ENCODE results near the gene SYCP2L.
"Not testable (repeated sequence)": the region's sequence is repeated elsewhere in the genome, so short reads cannot be mapped to it uniquely, and the experiment has no call there.

Gene SYCP2L

GRCh38 chr6:10951675-10952282 lies 64.9 kb downstream of the SYCP2L start:
- FAIRE-seq: no peak

GRCh38 chr6:10954590-10955010 lies 67.7 kb downstream of the SYCP2L start:
- peak; percentile 76 for DNase-seq (ENCODE audit: insufficient read length, low spot score)
- FAIRE-seq: peak; percentile 95

More at GRCh38 chr6:10951675-10952282, 64.9 kb downstream of the SYCP2L start:
- peak; percentile 53 for DNase-seq (ENCODE audit: insufficient read length, low spot score)

- no peak for DNase-seq (ENCODE audit: insufficient read length, low spot score)
- no peak for FAIRE-seq
These were observed 69.9 kb downstream of the SYCP2L start for GRCh38 chr6:10956776-10957175.

- FAIRE-seq: no peak
- no peak for DNase-seq (ENCODE audit: insufficient read length, low spot score)
These were observed 70.6 kb downstream of the SYCP2L start for GRCh38 chr6:10957414-10957886.

- FAIRE-seq (no peak), DNase-seq (ENCODE audit: insufficient read length, low spot score) (no peak)
These were observed 73.3 kb downstream of the SYCP2L start for GRCh38 chr6:10960171-10960570.

- no peak for FAIRE-seq
- DNase-seq (ENCODE audit: insufficient read length, low spot score): no peak
These were observed 75.0 kb downstream of the SYCP2L start for GRCh38 chr6:10961837-10962236.

- no peak for FAIRE-seq
- DNase-seq (ENCODE audit: insufficient read length, low spot score): peak; percentile 29
These were observed 75.8 kb downstream of the SYCP2L start for GRCh38 chr6:10962673-10963072.

GRCh38 chr6:10963113-10963512 lies 76.3 kb downstream of the SYCP2L start:
- DNase-seq (ENCODE audit: insufficient read length, low spot score) (no peak), FAIRE-seq (no peak)

GRCh38 chr6:10964684-10965083 lies 77.8 kb downstream of the SYCP2L start:
- no peak for DNase-seq (ENCODE audit: insufficient read length, low spot score)
- FAIRE-seq: no peak

- FAIRE-seq: no peak
- no peak for DNase-seq (ENCODE audit: insufficient read length, low spot score)
These were observed 81.9 kb downstream of the SYCP2L start for GRCh38 chr6:10968776-10969175.

- FAIRE-seq: no peak
- DNase-seq (ENCODE audit: insufficient read length, low spot score): no peak
These were observed 83.9 kb downstream of the SYCP2L start for GRCh38 chr6:10970731-10971130.

GRCh38 chr6:10972196-10972595 lies 85.3 kb downstream of the SYCP2L start:
- no peak for FAIRE-seq
- no peak for DNase-seq (ENCODE audit: insufficient read length, low spot score)

GRCh38 chr6:10976571-10976970 lies 89.7 kb downstream of the SYCP2L start:
- FAIRE-seq: no peak
- DNase-seq (ENCODE audit: insufficient read length, low spot score): no peak

GRCh38 chr6:10977231-10977968 lies 90.5 kb downstream of the SYCP2L start:
- FAIRE-seq: no peak

GRCh38 chr6:10979603-10980002 lies 92.8 kb downstream of the SYCP2L start:
- DNase-seq (ENCODE audit: insufficient read length, low spot score) (no peak), FAIRE-seq (no peak)

More at GRCh38 chr6:10977231-10977968, 90.5 kb downstream of the SYCP2L start:
- DNase-seq (ENCODE audit: insufficient read length, low spot score): no peak

- DNase-seq (ENCODE audit: insufficient read length, low spot score) (no peak), FAIRE-seq (no peak)
These were observed 94.6 kb downstream of the SYCP2L start for GRCh38 chr6:10981409-10981808.

GRCh38 chr6:10984959-10985358 lies 98.1 kb downstream of the SYCP2L start:
- DNase-seq (ENCODE audit: insufficient read length, low spot score); FAIRE-seq: not testable (repeated sequence)

GRCh38 chr6:10989587-10989986 lies 102.7 kb downstream of the SYCP2L start:
- DNase-seq (ENCODE audit: insufficient read length, low spot score) (no peak), FAIRE-seq (no peak)

- DNase-seq (ENCODE audit: insufficient read length, low spot score): no peak
- peak; percentile 38 for FAIRE-seq
These were observed 104.3 kb downstream of the SYCP2L start for GRCh38 chr6:10991115-10991514.

- FAIRE-seq (no peak), DNase-seq (ENCODE audit: insufficient read length, low spot score) (no peak)
These were observed 107.0 kb downstream of the SYCP2L start for GRCh38 chr6:10993896-10994295.

- FAIRE-seq: no peak
- no peak for DNase-seq (ENCODE audit: insufficient read length, low spot score)
These were observed 108.4 kb downstream of the SYCP2L start for GRCh38 chr6:10995114-10995707.

- DNase-seq (ENCODE audit: insufficient read length, low spot score): no peak
- no peak for FAIRE-seq
These were observed 113.1 kb downstream of the SYCP2L start for GRCh38 chr6:10999994-11000393.
